ENCODE results near the gene MOCS3.
A peak's percentile ranks its signal among the peaks of the same experiment; 100 is the strongest.

MOCS3 gene

DNA sequence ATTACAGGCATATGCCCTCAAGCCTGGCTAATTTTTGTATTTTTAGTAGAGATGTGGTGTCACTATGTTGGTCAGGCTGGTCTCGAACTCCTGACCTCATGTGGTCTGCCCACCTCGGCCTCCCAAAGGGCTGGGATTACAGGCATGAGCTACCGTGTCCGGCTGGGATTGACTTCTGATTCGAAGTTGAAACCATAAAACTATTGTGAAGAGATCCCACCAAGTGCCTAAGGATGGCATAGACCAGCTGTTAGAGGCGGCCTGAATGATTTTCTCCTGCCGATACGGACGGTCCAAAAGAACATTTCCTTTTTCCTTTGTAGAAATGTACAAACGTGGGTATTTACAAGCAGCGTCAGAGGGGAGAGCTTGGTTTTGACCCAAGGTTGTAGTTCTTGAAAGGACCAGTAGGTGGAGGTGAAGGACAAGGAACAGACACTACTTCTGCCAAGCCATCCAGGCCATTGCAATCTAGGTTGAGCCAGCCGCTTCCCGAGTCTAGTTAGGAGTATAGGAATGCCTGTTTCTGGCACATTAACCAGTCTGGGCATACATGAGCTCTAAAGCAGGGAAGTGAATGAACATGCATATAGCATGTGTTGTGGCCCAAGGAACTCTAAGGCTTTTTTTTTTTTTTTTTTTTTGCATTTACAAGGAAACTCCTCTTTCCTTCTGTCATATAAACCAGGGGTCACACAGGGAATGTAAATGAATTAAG is 29.0 kb downstream of the MOCS3 start:
- DNase-seq = peak; percentile 46

DNA sequence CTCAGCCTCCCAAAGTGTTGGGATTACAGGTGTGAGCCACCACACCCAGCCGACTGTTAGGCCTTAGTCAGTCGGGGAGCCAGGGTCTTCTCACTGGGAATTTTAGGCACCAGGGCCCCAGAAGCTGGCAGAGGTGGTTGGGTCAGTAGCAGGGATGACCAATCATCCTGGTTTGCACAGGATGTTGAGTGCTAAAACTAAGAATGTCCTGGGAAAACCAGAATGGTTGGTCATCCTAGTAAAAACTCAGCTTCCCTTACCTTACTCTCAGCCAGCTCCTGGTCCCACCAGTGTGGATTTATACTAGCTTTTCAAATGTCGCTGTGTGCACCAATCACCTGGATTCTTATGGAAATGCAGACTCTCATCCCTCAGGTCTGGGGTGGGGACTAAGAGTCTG is 32.5 kb downstream of the MOCS3 start:
- no peak for DNase-seq

DNA sequence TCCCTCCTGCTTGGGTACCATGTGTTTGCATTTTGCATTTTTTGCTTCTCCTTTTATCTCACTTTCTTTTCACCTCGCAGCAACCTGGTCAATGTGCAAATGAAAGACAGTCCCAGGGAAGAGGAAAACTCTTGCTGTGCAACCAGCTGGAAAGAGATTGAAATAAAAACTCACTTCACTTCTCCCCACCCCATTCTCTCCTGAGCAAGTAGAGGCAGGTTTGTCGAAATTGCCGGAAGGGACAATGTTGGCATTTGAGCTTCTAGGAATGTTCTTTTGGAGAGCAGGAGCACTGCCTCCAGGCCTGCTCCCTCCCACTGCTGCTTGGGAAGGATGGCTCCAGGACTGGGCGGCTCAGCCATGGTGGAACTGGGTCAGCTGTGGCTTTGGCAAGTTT is 33.7 kb downstream of the MOCS3 start:
- no peak for DNase-seq

DNA sequence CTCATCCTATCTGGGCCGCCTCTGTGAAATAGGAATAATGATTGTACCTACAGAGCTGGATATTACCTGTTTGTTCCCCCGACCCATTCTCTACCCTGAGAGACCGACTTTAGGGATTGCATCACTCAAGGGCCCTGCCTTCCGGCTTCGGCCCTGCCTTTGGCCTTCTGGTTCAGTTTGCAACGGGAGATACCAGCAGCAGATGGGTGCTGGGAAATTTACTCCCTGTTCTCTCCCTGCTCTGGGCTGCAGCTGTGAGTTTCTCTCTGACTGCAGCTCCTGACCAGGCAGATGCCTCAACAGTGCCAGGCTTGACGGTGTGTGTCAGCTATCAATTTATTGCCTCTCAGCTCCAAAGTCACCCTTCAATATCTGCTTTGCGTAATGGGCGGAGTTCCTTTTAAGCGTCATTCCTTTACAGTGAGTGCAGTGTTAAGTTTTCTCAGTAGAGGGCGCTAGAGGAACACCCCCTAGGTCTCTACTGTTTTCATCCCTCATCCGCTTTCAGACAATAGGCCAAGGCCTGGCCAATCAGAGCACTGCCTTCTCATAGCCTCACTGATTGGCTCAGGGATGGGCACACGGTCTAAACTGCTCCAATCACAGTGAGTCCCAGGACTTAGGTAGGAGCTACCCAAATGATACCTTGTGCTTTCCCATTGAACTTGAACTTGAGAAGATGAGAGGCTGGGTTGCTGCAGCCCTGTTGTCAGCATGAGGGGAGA is 34.3 kb downstream of the MOCS3 start:
- peak; percentile 34 for DNase-seq

DNA sequence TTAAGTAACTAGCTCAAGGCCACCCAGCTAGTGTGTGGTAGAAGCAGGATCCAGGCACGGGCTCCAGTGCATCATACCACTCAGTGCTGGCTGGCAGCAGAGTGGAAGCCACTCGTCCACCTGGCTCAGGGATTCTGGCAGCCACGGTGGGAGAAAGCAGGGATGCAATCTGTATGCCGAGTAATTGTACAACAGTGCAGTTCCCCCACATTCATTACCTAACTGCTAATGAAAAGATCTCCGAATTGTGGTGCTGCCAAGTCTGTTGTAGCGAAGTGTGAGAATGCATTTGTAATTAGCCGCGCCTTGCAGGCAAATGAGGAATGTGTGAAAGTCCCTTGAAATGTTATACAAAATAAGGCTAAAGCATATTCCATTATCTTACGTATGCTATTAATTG is 35.3 kb downstream of the MOCS3 start:
- DNase-seq = no peak

DNA sequence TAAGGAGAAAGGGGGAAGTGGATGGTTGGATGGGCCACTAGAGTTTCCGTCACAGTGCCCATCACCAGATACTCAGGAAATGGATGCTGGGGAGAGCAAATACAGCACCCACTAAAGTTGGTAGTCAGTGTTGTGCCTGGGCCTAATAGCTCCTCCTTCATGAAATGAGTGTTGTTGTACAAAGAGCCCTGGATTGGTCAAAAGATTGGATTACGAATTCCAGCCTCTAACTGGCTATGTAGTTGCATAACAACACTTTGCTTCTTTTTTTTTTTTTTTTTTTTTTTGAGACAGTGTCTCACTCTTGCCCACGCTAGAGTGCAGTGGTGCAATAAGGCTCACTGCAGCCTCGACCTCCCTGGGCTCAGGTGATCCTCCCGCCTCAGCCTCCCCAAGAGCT is 36.9 kb downstream of the MOCS3 start:
- no peak for DNase-seq

DNA sequence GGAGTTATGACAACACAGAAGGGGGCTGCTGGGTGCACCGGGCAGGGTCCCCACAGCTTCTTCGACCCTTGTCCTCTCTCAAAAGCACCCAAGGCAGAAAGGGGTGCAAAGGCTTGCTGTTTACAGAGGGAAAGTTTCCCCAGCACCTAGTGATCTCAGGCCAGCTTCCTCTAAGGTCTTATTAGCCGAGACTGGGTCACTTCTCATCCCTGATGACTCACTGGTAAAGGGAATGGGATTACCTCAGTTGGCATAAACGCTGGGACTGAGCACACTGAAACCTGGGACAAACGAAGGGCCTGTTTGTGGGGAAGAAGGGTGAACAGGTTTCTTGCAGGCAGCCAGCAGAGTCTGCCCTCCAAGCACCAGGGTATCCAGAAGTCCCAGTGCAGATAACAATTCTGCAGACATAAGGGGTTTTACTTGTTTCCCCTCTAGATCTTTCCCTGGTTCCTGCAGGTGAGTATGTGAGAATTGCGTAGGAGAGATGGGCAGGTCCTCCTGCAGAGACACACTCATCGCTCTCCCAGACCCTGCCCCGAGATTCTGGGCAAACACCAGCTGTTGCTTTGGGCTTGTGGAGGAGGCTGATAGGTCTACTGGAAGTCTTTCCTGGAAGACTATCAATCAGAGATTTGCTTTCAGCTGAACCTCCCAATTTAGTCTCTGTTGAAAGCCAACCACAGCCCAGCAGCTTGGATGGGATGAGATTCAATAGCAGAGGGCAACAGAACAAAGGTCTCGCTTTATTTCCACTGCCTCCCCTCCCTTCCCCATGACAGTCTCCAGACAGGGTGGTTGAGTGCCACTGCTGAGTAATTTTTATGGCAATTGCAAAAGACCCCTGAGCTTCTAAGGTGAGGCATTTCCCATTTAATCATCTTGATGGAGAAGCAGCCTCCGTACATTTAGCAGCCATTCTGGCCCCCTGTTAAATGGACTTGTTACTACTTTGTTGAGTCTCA is 38.6 kb downstream of the MOCS3 start:
- DNase-seq = no peak

DNA sequence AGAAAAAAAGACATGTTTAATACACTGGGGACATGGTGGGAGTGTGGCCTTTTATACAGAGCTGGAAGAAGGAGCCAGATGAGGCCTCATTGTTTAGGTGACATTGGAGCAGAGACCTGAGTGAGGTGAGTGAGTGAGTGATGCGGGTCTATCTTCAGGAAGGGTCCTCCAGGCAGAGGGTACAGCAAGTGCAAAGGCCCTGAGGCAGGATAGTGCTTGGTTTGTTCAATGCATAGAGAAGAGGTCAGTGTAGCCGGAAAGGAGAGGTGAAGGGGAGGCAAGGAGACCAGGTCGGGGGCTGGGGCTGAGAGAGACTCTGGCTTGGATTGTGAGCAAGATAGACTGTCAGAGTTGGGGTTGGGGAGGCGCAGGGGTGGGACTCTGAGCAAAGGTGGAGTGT is 40.7 kb downstream of the MOCS3 start:
- no peak for DNase-seq

DNA sequence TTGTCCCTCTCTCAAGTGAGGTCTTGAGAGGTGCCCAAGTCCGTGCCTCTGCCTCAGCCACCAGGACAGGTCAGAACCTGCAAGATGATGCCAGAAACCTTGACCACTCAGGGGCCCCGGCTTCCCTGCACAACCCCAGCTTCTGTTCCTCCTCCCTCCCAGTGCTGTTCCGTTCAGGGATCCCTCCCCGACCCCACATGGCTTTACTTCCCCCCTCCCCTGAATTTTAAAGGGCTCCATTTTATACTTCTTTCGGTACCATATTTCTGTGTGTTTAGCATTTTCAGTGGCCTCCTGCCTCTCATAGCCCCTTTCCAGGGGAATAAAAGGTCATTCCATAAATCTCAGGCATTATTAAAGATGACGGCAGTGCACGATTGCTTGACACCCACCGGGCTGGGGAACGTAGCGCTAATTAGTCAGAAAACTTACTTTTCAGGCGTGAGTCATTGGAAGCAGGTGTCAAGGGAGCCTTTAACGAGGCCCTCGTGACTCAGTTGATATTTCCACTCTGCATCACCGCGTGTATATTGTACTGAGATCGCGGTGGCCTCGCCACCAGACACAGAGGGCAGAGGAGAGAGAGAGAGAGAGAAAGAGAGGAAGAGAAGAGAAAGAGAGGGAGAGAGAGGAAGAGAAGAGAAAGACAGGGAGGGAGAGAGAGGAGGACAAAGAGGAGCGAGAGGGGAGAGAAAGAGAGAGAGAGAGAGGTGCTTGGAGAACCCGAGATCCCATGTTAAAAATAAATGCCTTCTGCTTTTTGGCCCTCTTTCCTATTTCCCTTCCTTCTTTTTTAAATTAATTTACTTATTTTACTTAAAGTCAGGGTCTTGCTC is 43.0 kb downstream of the MOCS3 start:
- DNase-seq = no peak

DNA sequence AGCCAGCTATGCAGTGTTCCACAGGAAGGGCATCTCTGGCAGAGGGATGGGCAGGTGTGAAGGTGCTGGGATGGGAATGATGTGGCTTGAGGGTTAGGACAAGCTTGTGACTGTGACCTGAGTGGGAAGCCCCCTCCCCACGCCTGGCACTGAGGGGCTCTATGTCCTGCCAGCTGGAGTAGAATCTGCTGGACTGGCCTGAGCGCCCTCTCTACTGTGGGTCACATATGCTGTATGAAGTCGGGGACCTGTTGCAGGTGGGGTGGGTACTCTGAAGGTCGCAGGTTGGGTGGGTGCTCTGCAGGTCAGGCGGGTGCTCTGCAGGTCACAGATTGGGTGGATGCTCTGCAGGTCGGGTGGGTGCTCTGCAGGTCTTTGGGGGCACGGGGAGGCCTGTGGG is 44.0 kb downstream of the MOCS3 start:
- no peak for DNase-seq

DNA sequence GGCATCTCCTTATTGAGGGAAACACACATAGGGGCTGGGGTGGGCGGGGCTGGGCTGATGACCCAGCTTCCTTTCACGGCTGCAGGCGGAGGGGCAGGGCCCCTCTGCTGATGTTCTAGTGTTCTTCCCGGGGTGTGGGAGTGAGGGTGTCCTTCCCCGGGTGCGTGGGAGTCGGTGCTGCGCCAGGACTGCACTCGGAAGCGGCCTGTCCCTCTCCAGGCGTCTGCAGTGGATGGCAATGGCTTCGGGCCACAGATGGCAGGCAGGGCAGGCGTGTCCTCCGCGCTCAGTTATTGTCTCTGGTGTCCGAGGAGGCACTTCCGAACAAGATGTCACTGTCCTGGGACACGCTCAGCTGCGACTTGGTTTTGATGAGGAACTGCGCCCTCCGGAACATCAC is 45.1 kb downstream of the MOCS3 start:
- no peak for DNase-seq

DNA sequence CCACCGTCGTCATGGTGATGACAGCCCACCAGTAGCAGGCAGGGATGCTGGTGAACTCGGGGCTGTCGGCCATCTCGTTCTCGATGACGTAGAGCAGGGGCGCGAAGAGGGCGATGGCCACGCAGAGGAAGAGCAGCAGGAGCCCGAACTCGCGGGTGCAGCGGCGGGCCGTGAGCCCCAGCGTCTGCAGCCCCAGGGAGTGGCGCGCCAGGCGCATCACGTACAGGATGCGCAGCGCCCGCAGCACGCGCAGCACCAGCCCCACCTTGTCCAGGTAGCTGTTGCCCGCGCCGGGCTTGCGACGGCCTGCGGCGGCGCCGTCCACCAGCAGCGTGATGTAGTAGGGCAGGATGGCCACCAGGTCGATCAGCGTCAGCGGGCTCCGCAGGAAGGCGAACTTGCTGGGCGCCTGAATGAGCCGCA is 45.7 kb downstream of the MOCS3 start:
- DNase-seq = no peak

DNA sequence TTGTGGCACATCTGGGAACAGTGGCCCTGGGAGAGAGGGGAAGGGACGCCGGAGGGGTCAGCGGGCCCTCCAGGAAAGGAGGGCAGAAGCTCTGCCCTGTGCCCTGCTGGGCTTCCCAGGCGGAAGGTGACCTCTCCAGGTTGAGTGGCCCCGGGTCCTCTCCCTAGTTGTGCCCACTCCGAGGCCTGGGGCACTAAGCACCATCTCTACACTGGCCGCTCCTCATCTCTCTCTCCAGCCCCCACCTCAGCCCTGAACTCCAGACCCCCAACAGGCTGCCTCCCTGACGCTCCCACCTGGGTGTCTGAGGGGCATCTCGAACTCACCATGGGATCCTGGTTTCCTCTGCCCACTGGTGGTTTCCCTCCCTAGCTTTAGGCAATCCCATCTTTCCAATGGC is 46.2 kb downstream of the MOCS3 start:
- no peak for DNase-seq

DNA sequence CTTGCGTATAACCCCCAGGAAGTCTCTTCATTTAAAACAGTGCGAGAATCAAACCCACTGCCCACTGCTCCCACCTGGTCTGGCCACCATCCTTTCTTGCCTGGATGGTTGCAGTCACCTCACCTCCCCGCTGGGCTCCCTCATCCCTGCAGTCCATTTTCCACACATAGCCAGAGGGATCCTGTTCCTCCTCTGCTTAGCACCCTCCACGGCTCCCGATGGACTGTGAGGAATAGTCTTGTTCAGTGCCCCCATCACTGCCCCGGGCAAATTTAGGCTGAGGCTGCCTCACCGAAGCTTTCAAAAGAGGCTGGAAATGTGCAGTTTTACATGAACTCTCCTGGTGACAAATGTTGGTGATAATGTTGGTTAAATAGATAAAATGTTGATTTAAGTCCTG is 46.6 kb downstream of the MOCS3 start:
- no peak for DNase-seq

DNA sequence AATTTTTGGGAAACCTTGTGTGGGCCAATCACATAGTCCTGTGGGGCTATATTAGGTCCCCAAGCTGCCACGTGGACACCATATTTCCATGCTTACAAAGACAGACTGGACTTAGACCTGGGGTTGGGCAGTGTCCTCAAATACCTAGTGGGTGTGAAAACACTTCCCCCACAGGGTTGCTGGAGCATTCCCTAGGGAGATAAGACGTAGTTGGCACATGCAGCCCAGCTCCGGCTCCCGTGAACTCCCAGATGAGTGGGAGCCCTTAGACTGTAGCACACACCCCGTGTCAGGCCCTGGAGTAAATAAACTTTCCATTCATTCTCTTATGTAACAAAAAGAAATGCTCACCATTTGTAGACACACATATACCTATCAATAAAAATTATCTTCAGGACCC is 50.1 kb downstream of the MOCS3 start:
- DNase-seq = no peak

DNA sequence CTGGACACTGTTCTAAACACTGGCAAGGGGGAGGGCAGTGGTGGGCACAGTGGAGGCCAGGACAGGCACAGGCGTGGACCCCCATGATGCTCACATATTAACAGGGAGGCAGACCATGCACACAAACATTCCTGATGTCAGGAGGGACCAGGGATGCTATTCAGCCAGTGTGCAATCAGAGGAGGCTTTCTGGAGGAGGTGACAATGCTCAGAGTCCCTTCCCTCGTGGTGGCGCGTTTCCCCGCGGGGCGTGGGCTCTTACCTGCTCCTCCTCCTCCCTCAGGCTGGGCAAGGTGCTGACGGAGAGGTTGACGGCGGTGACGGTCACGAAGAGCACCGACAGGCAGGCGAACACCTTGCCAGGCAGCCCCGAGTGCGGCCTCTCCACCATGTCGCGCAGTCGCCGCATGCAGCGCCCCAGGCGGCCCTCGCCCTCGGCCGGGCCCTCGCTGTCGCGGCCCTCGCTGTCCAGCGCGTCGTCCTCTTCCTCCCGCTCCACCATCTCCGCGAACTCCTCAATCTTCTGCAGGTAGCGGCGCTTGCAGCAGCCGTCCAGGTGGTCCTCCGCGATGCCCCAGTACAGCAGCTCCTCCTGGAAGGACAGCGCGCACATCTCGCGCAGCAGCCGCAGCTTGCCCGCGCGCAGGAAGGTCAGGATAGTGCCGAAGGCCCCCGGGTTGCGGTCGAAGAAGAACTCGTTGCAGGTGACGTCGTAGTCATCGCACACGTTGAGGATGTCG is 50.9 kb downstream of the MOCS3 start:
- no peak for DNase-seq

DNA sequence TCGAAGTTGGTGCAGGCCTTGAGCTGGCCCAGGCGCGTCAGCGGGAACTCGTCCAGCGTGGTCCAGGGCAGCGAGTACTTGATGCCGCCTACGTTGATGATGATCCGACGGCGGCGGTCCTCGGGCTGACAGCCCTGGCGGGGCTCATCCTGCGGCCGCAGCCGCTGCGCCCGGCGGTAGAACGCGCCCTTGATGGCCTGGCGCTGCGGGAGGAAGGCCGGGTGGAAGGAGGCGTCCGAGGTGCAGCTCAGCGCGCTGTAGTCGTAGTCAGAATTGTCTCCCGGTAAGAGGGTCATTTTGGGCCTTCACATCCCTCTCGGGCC is 51.4 kb downstream of the MOCS3 start:
- DNase-seq = no peak

DNA sequence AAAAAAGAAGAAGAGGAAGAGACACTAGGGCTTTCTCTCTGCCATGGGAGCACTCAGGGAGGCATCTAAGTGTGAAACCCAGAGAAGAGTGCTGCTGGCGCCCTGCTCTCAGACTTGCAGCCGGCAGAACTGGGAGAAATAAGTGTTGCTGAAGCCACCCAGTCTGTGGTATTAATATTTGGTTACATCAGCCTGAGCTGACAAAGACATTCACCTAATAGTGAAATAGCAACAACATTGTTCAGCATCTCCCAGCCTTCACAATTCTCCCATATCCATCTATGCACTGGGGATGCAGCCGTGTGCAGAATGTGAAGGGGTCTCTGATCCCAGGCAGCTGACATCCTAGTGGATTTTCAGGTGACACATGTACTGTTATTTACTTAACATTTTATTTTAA is 52.3 kb downstream of the MOCS3 start:
- DNase-seq = no peak

DNA sequence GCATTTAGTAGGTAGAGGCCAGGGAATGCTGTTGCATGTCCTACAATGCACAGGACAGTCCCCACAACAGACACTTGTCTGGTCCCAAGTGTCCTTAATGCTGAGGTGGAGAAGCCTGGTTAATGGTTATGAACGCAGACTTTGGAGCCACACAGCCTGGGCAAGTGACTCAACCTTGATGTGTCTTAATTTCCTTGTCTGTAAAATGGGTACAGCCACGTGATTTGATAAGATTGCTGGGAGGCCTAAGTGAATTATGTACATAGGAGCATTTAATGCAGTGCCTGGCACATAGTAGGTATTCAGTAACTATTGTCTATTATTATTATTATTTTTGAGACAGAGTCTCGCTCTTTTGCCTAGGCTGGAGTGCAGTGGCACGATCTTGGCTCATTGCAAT is 52.9 kb downstream of the MOCS3 start:
- no peak for DNase-seq

DNA sequence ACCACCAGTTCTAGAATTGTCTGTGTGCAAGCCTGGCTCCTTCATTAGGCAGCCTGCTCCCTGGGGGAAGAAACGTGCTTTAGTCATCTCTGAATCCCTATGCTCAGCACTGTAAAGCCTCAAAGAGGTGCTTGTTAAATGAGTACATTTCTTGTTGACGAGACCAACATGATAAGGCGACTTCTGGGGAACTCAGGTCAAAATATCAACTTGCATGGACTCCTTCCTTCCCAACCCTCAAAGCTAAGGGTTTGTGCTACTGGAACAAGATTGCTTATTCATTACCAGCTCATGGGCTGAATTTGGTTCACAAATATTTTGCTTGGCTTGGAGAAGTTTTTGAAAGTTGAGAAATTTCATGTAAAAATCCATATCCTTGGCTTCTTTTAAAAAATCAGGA is 53.7 kb downstream of the MOCS3 start:
- DNase-seq = no peak
